Measurements from ENCODE around the gene TTC1.

The TTC1 gene

GRCh38 chr5:160097991-160098390 is 89.1 kb downstream of the TTC1 start:
- TF ChIP-seq ZFX (IDR thresholded peaks at IDR 0.05) (no peak), CTCF (conservative IDR thresholded peaks at IDR 0.05) (no peak)
- H3K27ac ChIP-seq, result no peak overlapping the region

GRCh38 chr5:160105686-160106360 is 96.9 kb downstream of the TTC1 start:
- H3K27ac ChIP-seq, result peak overlapping the region; percentile 22; the same call in 1 of the 2 replicates
- no peak for TF ChIP-seq CTCF (conservative IDR thresholded peaks at IDR 0.05)

- H3K27ac ChIP-seq, result no peak overlapping the region
- TF ChIP-seq CTCF (conservative IDR thresholded peaks at IDR 0.05) (no peak), ZFX (IDR thresholded peaks at IDR 0.05) (no peak)
Measured at GRCh38 chr5:160108124-160108523, 99.2 kb downstream of the TTC1 start.

Data from C4-2B (cell line).